K562 (cell line): ENCODE measurements around the gene FYB1. TPM values are rescaled to one million over a fixed set of nuclear protein-coding genes. Genes with fewer than 3 reads are reported as not detected.

ENCODE experiments used
- HDAC2 ChIP-seq: fragments of 450-650 bp; IDR thresholded peaks from 2 replicates; pipeline ENCODE4 v1.6.1; 2016; ENCODE audit warnings: mild to moderate bottlenecking
- HDAC8 ChIP-seq: fragments of 450-650 bp; IDR thresholded peaks from 2 replicates; pipeline ENCODE4 v1.6.1; 2016; ENCODE audit warnings: mild to moderate bottlenecking, missing genetic modification characterization, moderate library complexity, missing compliant biosample characterization
- L3MBTL2 ChIP-seq: fragments of 450-650 bp; IDR thresholded peaks from 2 replicates; pipeline ENCODE4 v1.6.1; 2016; ENCODE audit warnings: mild to moderate bottlenecking, moderate library complexity
- NONO ChIP-seq, 2 experiments: fragments of 200-400 bp in 1 of 2; fragments of 450-650 bp in 1 of 2; formaldehyde crosslinking in 1 of 2; IDR thresholded peaks; 2 replicates each; pipeline ENCODE4 v1.6.1; 2017; ENCODE audit warnings: low read depth in 2 of 2, mild to moderate bottlenecking in 2 of 2, moderate library complexity in 2 of 2, low read length in 1 of 2
- SMARCC2 ChIP-seq: fragments of 450-650 bp; IDR thresholded peaks from 2 replicates; pipeline ENCODE4 v1.6.1; 2017; ENCODE audit warnings: antibody characterized with exemption, moderate library complexity, mild to moderate bottlenecking, low read depth
- SMARCE1 ChIP-seq: fragments of 450-650 bp; IDR thresholded peaks from 2 replicates; pipeline ENCODE4 v1.7.1; 2016; ENCODE audit warnings: mild to moderate bottlenecking
- ZEB2 ChIP-seq: fragments of 450-650 bp; IDR thresholded peaks from 2 replicates; pipeline ENCODE4 v1.6.1; 2016
- polyA plus RNA-seq, 8 experiments: library from polyadenylated mRNA; depleted of rRNA in 4 of 8; stranded (reverse) in 5 of 8; unstranded in 3 of 8; fragments of >200 nt; fragmentation: Nextera tagmentation in 2 of 8; fragmentation: Illumina TruSeq in 1 of 8; extraction: Ambion mirVana in 2 of 8; extraction: Trizol in 1 of 8; gene quantifications; 2 replicates each; pipeline versions ENCODE4 v1.2.1 to v1.2.3, GENCODE V29; 2011 to 2014; ENCODE audit warnings: inconsistent platforms in 1 of 8, missing spikeins in 1 of 8
- total RNA-seq, 7 experiments: library from RNA; depleted of rRNA in 6 of 7; stranded (reverse); fragments of >200 nt in 6 of 7; fragmentation: Illumina TruSeq in 2 of 7; extraction: Trizol in 2 of 7; gene quantifications; 2 replicates each; pipeline versions ENCODE4 v1.2.1 to v1.2.3, GENCODE V29; 2011 to 2021; ENCODE audit warnings: low replicate concordance in 1 of 7
- TF ChIP-seq, protein P1 (sequence below): fragments of 200-600 bp; sonication (generic); IDR thresholded peaks from one replicate; pipeline ENCODE4 v1.6.1; 2012; ENCODE audit warnings: mild to moderate bottlenecking, low read depth, low read length, inconsistent platforms
- TF ChIP-seq, protein P2 (sequence below): fragments of 150-350 bp; IDR thresholded peaks from 2 replicates; pipeline ENCODE4 v1.6.1; 2014; ENCODE audit warnings: low read depth, mild to moderate bottlenecking, low read length, borderline replicate concordance
- TF ChIP-seq, protein P3 (sequence below): sonication (generic); formaldehyde crosslinking; IDR thresholded peaks from 2 replicates; pipeline ENCODE4 v1.8.1; 2023; ENCODE audit warnings: mild to moderate bottlenecking, missing genetic modification reagents

The FYB1 gene
- total and polyA plus RNA-seq, 9 of the 15 experiments (the other 6 are each of a cell fraction or from before 2014, with no cell fraction given): 4.7 to 31.5 (median 9.7) TPM

DNA sequence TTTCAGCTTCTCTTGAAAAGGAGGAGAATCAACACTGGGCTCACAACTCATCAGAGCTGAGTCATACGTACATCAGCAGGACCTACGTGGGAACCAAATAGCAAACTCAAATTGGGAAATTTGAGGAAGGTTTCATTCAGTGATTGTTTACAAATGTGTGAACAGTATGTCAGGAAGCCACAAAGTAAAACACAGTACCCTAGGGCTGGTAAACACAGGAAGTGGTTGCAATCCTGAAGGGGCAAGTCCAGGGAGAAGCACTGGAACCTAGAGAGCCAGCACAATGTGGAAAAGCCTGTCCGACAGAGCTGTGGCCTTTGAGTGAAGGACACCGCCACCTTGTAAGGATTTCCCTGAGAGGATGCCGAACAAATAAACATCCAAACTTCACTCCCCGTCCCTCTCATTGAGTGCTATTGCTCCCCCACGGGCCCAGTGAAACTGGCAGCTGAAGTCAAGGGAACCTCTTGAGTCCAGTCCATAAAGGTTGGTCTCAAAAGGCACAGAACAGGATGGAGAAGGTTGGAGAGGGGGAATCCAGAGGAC, 118.4 kb downstream of the FYB1 start (continued):
- TF ChIP-seq, protein P1, sequence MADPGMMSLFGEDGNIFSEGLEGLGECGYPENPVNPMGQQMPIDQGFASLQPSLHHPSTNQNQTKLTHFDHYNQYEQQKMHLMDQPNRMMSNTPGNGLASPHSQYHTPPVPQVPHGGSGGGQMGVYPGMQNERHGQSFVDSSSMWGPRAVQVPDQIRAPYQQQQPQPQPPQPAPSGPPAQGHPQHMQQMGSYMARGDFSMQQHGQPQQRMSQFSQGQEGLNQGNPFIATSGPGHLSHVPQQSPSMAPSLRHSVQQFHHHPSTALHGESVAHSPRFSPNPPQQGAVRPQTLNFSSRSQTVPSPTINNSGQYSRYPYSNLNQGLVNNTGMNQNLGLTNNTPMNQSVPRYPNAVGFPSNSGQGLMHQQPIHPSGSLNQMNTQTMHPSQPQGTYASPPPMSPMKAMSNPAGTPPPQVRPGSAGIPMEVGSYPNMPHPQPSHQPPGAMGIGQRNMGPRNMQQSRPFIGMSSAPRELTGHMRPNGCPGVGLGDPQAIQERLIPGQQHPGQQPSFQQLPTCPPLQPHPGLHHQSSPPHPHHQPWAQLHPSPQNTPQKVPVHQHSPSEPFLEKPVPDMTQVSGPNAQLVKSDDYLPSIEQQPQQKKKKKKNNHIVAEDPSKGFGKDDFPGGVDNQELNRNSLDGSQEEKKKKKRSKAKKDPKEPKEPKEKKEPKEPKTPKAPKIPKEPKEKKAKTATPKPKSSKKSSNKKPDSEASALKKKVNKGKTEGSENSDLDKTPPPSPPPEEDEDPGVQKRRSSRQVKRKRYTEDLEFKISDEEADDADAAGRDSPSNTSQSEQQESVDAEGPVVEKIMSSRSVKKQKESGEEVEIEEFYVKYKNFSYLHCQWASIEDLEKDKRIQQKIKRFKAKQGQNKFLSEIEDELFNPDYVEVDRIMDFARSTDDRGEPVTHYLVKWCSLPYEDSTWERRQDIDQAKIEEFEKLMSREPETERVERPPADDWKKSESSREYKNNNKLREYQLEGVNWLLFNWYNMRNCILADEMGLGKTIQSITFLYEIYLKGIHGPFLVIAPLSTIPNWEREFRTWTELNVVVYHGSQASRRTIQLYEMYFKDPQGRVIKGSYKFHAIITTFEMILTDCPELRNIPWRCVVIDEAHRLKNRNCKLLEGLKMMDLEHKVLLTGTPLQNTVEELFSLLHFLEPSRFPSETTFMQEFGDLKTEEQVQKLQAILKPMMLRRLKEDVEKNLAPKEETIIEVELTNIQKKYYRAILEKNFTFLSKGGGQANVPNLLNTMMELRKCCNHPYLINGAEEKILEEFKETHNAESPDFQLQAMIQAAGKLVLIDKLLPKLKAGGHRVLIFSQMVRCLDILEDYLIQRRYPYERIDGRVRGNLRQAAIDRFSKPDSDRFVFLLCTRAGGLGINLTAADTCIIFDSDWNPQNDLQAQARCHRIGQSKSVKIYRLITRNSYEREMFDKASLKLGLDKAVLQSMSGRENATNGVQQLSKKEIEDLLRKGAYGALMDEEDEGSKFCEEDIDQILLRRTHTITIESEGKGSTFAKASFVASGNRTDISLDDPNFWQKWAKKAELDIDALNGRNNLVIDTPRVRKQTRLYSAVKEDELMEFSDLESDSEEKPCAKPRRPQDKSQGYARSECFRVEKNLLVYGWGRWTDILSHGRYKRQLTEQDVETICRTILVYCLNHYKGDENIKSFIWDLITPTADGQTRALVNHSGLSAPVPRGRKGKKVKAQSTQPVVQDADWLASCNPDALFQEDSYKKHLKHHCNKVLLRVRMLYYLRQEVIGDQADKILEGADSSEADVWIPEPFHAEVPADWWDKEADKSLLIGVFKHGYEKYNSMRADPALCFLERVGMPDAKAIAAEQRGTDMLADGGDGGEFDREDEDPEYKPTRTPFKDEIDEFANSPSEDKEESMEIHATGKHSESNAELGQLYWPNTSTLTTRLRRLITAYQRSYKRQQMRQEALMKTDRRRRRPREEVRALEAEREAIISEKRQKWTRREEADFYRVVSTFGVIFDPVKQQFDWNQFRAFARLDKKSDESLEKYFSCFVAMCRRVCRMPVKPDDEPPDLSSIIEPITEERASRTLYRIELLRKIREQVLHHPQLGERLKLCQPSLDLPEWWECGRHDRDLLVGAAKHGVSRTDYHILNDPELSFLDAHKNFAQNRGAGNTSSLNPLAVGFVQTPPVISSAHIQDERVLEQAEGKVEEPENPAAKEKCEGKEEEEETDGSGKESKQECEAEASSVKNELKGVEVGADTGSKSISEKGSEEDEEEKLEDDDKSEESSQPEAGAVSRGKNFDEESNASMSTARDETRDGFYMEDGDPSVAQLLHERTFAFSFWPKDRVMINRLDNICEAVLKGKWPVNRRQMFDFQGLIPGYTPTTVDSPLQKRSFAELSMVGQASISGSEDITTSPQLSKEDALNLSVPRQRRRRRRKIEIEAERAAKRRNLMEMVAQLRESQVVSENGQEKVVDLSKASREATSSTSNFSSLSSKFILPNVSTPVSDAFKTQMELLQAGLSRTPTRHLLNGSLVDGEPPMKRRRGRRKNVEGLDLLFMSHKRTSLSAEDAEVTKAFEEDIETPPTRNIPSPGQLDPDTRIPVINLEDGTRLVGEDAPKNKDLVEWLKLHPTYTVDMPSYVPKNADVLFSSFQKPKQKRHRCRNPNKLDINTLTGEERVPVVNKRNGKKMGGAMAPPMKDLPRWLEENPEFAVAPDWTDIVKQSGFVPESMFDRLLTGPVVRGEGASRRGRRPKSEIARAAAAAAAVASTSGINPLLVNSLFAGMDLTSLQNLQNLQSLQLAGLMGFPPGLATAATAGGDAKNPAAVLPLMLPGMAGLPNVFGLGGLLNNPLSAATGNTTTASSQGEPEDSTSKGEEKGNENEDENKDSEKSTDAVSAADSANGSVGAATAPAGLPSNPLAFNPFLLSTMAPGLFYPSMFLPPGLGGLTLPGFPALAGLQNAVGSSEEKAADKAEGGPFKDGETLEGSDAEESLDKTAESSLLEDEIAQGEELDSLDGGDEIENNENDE: no peak
- TF ChIP-seq ZEB2 (no peak), L3MBTL2 (0 out of 2 replicates have a peak, but pooled peaks have one; percentile 37), HDAC8 (tag) (no peak), SMARCE1 (0 out of 2 replicates have a peak, but pooled peaks have one; percentile 29), HDAC2 (no peak), SMARCC2 (no peak), NONO (IDR thresholded peaks at IDR 0.05; ENCODE audit: low read depth in 2 of 2, low read length in 1 of 2) (no peak)
- TF ChIP-seq, protein P2, sequence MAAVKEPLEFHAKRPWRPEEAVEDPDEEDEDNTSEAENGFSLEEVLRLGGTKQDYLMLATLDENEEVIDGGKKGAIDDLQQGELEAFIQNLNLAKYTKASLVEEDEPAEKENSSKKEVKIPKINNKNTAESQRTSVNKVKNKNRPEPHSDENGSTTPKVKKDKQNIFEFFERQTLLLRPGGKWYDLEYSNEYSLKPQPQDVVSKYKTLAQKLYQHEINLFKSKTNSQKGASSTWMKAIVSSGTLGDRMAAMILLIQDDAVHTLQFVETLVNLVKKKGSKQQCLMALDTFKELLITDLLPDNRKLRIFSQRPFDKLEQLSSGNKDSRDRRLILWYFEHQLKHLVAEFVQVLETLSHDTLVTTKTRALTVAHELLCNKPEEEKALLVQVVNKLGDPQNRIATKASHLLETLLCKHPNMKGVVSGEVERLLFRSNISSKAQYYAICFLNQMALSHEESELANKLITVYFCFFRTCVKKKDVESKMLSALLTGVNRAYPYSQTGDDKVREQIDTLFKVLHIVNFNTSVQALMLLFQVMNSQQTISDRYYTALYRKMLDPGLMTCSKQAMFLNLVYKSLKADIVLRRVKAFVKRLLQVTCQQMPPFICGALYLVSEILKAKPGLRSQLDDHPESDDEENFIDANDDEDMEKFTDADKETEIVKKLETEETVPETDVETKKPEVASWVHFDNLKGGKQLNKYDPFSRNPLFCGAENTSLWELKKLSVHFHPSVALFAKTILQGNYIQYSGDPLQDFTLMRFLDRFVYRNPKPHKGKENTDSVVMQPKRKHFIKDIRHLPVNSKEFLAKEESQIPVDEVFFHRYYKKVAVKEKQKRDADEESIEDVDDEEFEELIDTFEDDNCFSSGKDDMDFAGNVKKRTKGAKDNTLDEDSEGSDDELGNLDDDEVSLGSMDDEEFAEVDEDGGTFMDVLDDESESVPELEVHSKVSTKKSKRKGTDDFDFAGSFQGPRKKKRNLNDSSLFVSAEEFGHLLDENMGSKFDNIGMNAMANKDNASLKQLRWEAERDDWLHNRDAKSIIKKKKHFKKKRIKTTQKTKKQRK: no peak
- TF ChIP-seq, protein P3, sequence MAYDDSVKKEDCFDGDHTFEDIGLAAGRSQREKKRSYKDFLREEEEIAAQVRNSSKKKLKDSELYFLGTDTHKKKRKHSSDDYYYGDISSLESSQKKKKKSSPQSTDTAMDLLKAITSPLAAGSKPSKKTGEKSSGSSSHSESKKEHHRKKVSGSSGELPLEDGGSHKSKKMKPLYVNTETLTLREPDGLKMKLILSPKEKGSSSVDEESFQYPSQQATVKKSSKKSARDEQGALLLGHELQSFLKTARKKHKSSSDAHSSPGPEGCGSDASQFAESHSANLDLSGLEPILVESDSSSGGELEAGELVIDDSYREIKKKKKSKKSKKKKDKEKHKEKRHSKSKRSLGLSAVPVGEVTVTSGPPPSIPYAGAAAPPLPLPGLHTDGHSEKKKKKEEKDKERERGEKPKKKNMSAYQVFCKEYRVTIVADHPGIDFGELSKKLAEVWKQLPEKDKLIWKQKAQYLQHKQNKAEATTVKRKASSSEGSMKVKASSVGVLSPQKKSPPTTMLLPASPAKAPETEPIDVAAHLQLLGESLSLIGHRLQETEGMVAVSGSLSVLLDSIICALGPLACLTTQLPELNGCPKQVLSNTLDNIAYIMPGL (CRISPR knock-in tag): no peak
